HUES64 (cell line): ENCODE data around the gene EXOC3.

Experiments used
- H3K27ac ChIP-seq: 2 replicates; pipeline ENCODE4 v1.7.0; 2013; ENCODE audit warnings: low read depth, low read length, inconsistent platforms
- H3K27me3 ChIP-seq: 2 replicates; pipeline ENCODE4 v1.6.1; 2013; ENCODE audit warnings: mild to moderate bottlenecking, low read length; ENCODE audit not compliant: insufficient read depth
- H3K36me3 ChIP-seq: 2 replicates; pipeline ENCODE4 v1.6.1; 2013; ENCODE audit warnings: mild to moderate bottlenecking, low read length; ENCODE audit not compliant: insufficient read depth
- H3K4me1 ChIP-seq: 2 replicates; pipeline ENCODE4 v1.6.1; 2013; ENCODE audit warnings: mild to moderate bottlenecking, low read length, moderate library complexity; ENCODE audit not compliant: insufficient read depth
- H3K4me3 ChIP-seq: 2 replicates; pipeline ENCODE4 v1.5.1; 2013; ENCODE audit warnings: mild to moderate bottlenecking, low read length, moderate library complexity
- H3K9ac ChIP-seq: 2 replicates; pipeline ENCODE4 v1.6.1; 2013; ENCODE audit warnings: mild to moderate bottlenecking, low read depth, low read length
- H3K9me3 ChIP-seq: 2 replicates; pipeline ENCODE4 v1.6.1; 2013; ENCODE audit warnings: low read depth, low read length; ENCODE audit not compliant: insufficient read depth
- WGBS: fragments of 150-250, 120-280 bp; methylation state at CpG from one replicate; pipeline ENCODE4 v1.1.7; 2013; ENCODE audit warnings: missing lambda C conversion rate; 5-methylcytosine and 5-hydroxymethylcytosine counted together

The EXOC3 gene

GRCh38 chr5:478982-479535, 36.1 kb downstream of the EXOC3 start:
- WGBS: 88% methylated on average over 18 of the region's 18 CpGs
- H3K9me3 ChIP-seq: no peaks in the 10 kb centered on the region
- H3K4me1 ChIP-seq: no peaks in the 10 kb centered on the region
- H3K9ac ChIP-seq: no peak overlapping the region
- no peak overlapping the region for H3K4me3 ChIP-seq
- peaks cover 38% of the 10 kb centered on the region for H3K27me3 ChIP-seq
- H3K36me3 ChIP-seq: no peaks in the 10 kb centered on the region
- H3K27ac ChIP-seq: no peak overlapping the region

GRCh38 chr5:479566-480319, 36.8 kb downstream of the EXOC3 start:
- no peak overlapping the region for H3K27ac ChIP-seq
- no peaks in the 10 kb centered on the region for H3K9me3 ChIP-seq
- peaks cover 31% of the 10 kb centered on the region for H3K27me3 ChIP-seq
- H3K4me1 ChIP-seq: no peaks in the 10 kb centered on the region
- no peak overlapping the region for H3K4me3 ChIP-seq
- 86% methylated on average over 34 of the region's 34 CpGs for WGBS
- H3K9ac ChIP-seq: no peak overlapping the region
- no peaks in the 10 kb centered on the region for H3K36me3 ChIP-seq

- 95% methylated on average over 23 of the region's 23 CpGs for WGBS
- Histone ChIP-seq H3K27ac (no peak overlapping the region), H3K9ac (no peak overlapping the region), H3K27me3 (peaks cover 15% of the 10 kb centered on the region), H3K36me3 (no peaks in the 10 kb centered on the region), H3K4me3 (no peak overlapping the region), H3K9me3 (no peaks in the 10 kb centered on the region), H3K4me1 (no peaks in the 10 kb centered on the region)
Measured at GRCh38 chr5:481347-481746, 38.4 kb downstream of the EXOC3 start.

GRCh38 chr5:482021-482420, 39.0 kb downstream of the EXOC3 start:
- H3K4me3 ChIP-seq: no peak overlapping the region
- WGBS: 92% methylated on average over 21 of the region's 24 CpGs
- H3K9ac ChIP-seq: no peak overlapping the region
- H3K9me3 ChIP-seq: no peaks in the 10 kb centered on the region
- H3K4me1 ChIP-seq: no peaks in the 10 kb centered on the region
- H3K36me3 ChIP-seq: no peaks in the 10 kb centered on the region
- H3K27me3 ChIP-seq: peaks cover 8% of the 10 kb centered on the region
- H3K27ac ChIP-seq: no peak overlapping the region

- no peak overlapping the region for H3K9ac ChIP-seq
- no peaks in the 10 kb centered on the region for H3K9me3 ChIP-seq
- no peak overlapping the region for H3K27ac ChIP-seq
- H3K4me3 ChIP-seq: no peak overlapping the region
- H3K27me3 ChIP-seq: peaks cover 4% of the 10 kb centered on the region
- WGBS: 95% methylated on average over 27 of the region's 27 CpGs
- no peaks in the 10 kb centered on the region for H3K4me1 ChIP-seq
- H3K36me3 ChIP-seq: no peaks in the 10 kb centered on the region
Measured at GRCh38 chr5:482506-482905, 39.5 kb downstream of the EXOC3 start.

- no peaks in the 10 kb centered on the region for H3K9me3 ChIP-seq
- no peak overlapping the region for H3K9ac ChIP-seq
- no peak overlapping the region for H3K4me3 ChIP-seq
- no peaks in the 10 kb centered on the region for H3K4me1 ChIP-seq
- H3K27me3 ChIP-seq: no peaks in the 10 kb centered on the region
- no peak overlapping the region for H3K27ac ChIP-seq
- WGBS: 95% methylated on average over 26 of the region's 26 CpGs
- no peaks in the 10 kb centered on the region for H3K36me3 ChIP-seq
Measured at GRCh38 chr5:483011-483410, 40.0 kb downstream of the EXOC3 start.

- Histone ChIP-seq H3K9ac (no peak overlapping the region), H3K27ac (no peak overlapping the region), H3K36me3 (no peaks in the 10 kb centered on the region), H3K27me3 (no peaks in the 10 kb centered on the region), H3K9me3 (no peaks in the 10 kb centered on the region), H3K4me1 (no peaks in the 10 kb centered on the region), H3K4me3 (no peak overlapping the region)
- WGBS: 96% methylated on average over 34 of the region's 34 CpGs
Measured at GRCh38 chr5:483434-484140, 40.6 kb downstream of the EXOC3 start.

GRCh38 chr5:484556-484955, 41.6 kb downstream of the EXOC3 start:
- H3K4me3 ChIP-seq: no peak overlapping the region
- H3K27me3 ChIP-seq: no peaks in the 10 kb centered on the region
- H3K27ac ChIP-seq: no peak overlapping the region
- no peaks in the 10 kb centered on the region for H3K36me3 ChIP-seq
- H3K9me3 ChIP-seq: no peaks in the 10 kb centered on the region
- no peaks in the 10 kb centered on the region for H3K4me1 ChIP-seq
- no peak overlapping the region for H3K9ac ChIP-seq
- WGBS: 93% methylated on average over 24 of the region's 24 CpGs

GRCh38 chr5:485113-485945, 42.4 kb downstream of the EXOC3 start:
- Histone ChIP-seq H3K36me3 (no peaks in the 10 kb centered on the region), H3K9me3 (no peaks in the 10 kb centered on the region), H3K27me3 (no peaks in the 10 kb centered on the region), H3K27ac (no peak overlapping the region), H3K4me3 (no peak overlapping the region), H3K4me1 (no peaks in the 10 kb centered on the region), H3K9ac (no peak overlapping the region)
- 84% methylated on average over 29 of the region's 29 CpGs for WGBS

- H3K9me3 ChIP-seq: no peaks in the 10 kb centered on the region
Measured at GRCh38 chr5:485946-486491, 43.0 kb downstream of the EXOC3 start.

More at GRCh38 chr5:485946-486491, 43.0 kb downstream of the EXOC3 start:
- Histone ChIP-seq H3K36me3 (no peaks in the 10 kb centered on the region), H3K4me1 (no peaks in the 10 kb centered on the region), H3K4me3 (no peak overlapping the region), H3K9ac (no peak overlapping the region), H3K27ac (no peak overlapping the region), H3K27me3 (no peaks in the 10 kb centered on the region; the same call in 1 of the 2 replicates)
- WGBS: 73% methylated on average over 23 of the region's 23 CpGs
